ENCODE results near the gene OPN1SW.

The OPN1SW gene

GRCh38 chr7:128793181-128793547 is 17.6 kb upstream of the OPN1SW start:
- DNase-seq (ENCODE audit: low read depth) = no peak

- no peak for DNase-seq (ENCODE audit: low read depth)
Measured at GRCh38 chr7:128792471-128793180, 17.0 kb upstream of the OPN1SW start.

- DNase-seq (ENCODE audit: low read depth) = no peak
Measured at GRCh38 chr7:128791972-128792327, 16.4 kb upstream of the OPN1SW start.

- peak; percentile 76 for DNase-seq (ENCODE audit: low read depth)
Measured at GRCh38 chr7:128791121-128791971, 15.8 kb upstream of the OPN1SW start, which contains the start of gene CCDC136. CCDC136 (plus strand) TSS chr7:128791968; CDS start chr7:128792412, 444 bp downstream.

- DNase-seq (ENCODE audit: low read depth) = no peak
Measured at GRCh38 chr7:128790315-128791041, 14.9 kb upstream of the OPN1SW start.

GRCh38 chr7:128788446-128789412 is 13.1 kb upstream of the OPN1SW start:
- no peak for DNase-seq (ENCODE audit: low read depth)

- no peak for DNase-seq (ENCODE audit: low read depth)
Measured at GRCh38 chr7:128785738-128786137, 10.1 kb upstream of the OPN1SW start.

- peak; percentile 10 for DNase-seq (ENCODE audit: low read depth)
Measured at GRCh38 chr7:128783143-128783861, 7.7 kb upstream of the OPN1SW start.

- no peak for DNase-seq (ENCODE audit: low read depth)
Measured at GRCh38 chr7:128781851-128782250, 6.3 kb upstream of the OPN1SW start.

GRCh38 chr7:128781126-128781525 is 5.5 kb upstream of the OPN1SW start:
- no peak for DNase-seq (ENCODE audit: low read depth)

GRCh38 chr7:128778946-128779345 is 3.4 kb upstream of the OPN1SW start:
- no peak for DNase-seq (ENCODE audit: low read depth)

GRCh38 chr7:128777156-128778123 is 1.8 kb upstream of the OPN1SW start:
- no peak for DNase-seq (ENCODE audit: low read depth)

- DNase-seq (ENCODE audit: low read depth) = no peak
Measured at GRCh38 chr7:128774921-128775320, 673 bp downstream of the OPN1SW start.

- DNase-seq (ENCODE audit: low read depth) = no peak
Measured at GRCh38 chr7:128774029-128774689, 1.4 kb downstream of the OPN1SW start.

- no peak for DNase-seq (ENCODE audit: low read depth)
Measured at GRCh38 chr7:128773604-128774003, 2.0 kb downstream of the OPN1SW start.

- no peak for DNase-seq (ENCODE audit: low read depth)
Measured at GRCh38 chr7:128770233-128770632, 5.4 kb downstream of the OPN1SW start.

- DNase-seq (ENCODE audit: low read depth) = no peak
Measured at GRCh38 chr7:128767475-128768110, 8.0 kb downstream of the OPN1SW start.

- DNase-seq (ENCODE audit: low read depth) = no peak
Measured at GRCh38 chr7:128763541-128763940, 12.1 kb downstream of the OPN1SW start.

GRCh38 chr7:128759242-128759641 is 16.4 kb downstream of the OPN1SW start:
- no peak for DNase-seq (ENCODE audit: low read depth)
